Measurements from ENCODE around the gene LTBP3. TPM values are rescaled to one million over a fixed set of nuclear protein-coding genes. Genes with fewer than 3 reads are reported as not detected.
"Not testable (repeated sequence)": the region's sequence is repeated elsewhere in the genome, so short reads cannot be mapped to it uniquely, and the experiment has no call there.

The LTBP3 gene
- total and polyA plus RNA-seq, 2 donors (not counting 1 experiment from before 2014, with no cell fraction given): 37.3 to 40.4 TPM

DNA sequence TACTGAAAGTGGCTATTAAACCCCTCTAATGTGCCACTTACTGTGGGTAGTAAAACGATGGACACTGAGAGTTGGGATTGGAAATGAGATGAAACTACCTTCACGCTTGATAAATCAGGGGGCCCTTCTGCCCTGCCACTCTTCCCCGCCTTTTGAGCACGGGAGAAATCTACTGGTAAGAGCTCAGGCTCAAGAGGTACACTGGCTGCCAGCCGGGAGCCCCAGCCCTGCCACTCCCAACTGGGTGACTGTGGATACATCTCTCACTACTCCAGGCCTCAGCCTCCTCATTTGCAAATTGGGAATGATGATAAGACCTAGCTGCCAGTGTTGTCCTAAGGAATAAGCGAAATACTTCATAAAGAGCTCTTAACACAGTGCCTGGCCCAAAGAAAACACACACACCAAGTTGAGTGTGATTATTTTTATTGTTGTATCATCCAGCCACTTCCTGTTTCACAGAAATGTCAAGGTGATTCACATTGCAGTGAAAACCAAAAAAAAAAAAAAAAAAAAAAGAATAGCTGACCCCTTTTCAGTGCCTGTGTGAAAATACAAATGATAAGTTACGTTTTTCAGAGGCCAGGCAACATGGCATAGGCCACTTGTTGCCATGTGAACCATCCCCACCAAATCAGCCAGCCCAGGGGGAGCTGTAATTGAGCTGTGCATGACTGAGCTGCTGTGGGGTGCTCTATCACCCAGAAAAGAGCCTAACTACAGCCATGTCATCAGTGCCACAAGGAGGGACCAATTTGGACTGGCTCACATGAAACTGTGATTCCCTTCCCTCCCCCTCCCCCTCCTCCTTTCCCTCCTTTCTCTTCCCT is 7.7 kb upstream of the LTBP3 start:
- Histone ChIP-seq H3K4me1 (ENCODE audit: control insufficient read depth, extremely low read depth, insufficient read depth, low read length) (peaks cover 12% of the 10 kb centered on the region), H3K27me3 (ENCODE audit: control insufficient read depth, insufficient read depth, low read length) (no peaks in the 10 kb centered on the region), H4K20me1 (ENCODE audit: control insufficient read depth, extremely low read depth, insufficient read depth, low read length) (no peaks in the 10 kb centered on the region), H3K9ac (ENCODE audit: insufficient read depth, low read length) (no peak overlapping the region), H3K4me2 (ENCODE audit: extremely low read depth, insufficient read depth, low read length) (no peak overlapping the region), H3K27ac (ENCODE audit: insufficient read depth, low read length) (no peak overlapping the region), H3K36me3 (ENCODE audit: control insufficient read depth, insufficient read depth, low read length) (no peaks in the 10 kb centered on the region), H3K79me2 (ENCODE audit: control insufficient read depth, insufficient read depth, low read length) (peaks cover 17% of the 10 kb centered on the region), H2AFZ (ENCODE audit: low read length) (no peak overlapping the region), H3K9me3 (ENCODE audit: control insufficient read depth, insufficient read depth, low read depth, low read length) (no peaks in the 10 kb centered on the region), H3K4me3 (replicated peaks in 1 of 4; ENCODE audit: control extremely low read depth in 1 of 4, insufficient read depth in 1 of 4, low read depth in 3 of 4, low read length in 4 of 4) (no peak overlapping the region)
- DNase-seq (ENCODE audit: low read depth in 2 of 2): peak in 1 of 2 donors; percentile 70
- TF ChIP-seq CTCF (conservative IDR thresholded peaks at IDR 0.05 in 1 of 2, IDR thresholded peaks at IDR 0.05 in 1 of 2; ENCODE audit: low read depth in 1 of 2, low read length in 2 of 2) (no peak), EZH2 (IDR thresholded peaks at IDR 0.05; ENCODE audit: low read length, missing control alignments) (no peak)

- H3K4me2 ChIP-seq (ENCODE audit: extremely low read depth, insufficient read depth, low read length); H3K4me3 ChIP-seq (replicated peaks in 1 of 4; ENCODE audit: control extremely low read depth in 1 of 4, insufficient read depth in 1 of 4, low read depth in 3 of 4, low read length in 4 of 4); H2AFZ ChIP-seq (ENCODE audit: low read length); H3K9ac ChIP-seq (ENCODE audit: insufficient read depth, low read length); DNase-seq (ENCODE audit: low read depth in 2 of 2); H4K20me1 ChIP-seq (ENCODE audit: control insufficient read depth, extremely low read depth, insufficient read depth, low read length); H3K27ac ChIP-seq (ENCODE audit: insufficient read depth, low read length); H3K9me3 ChIP-seq (ENCODE audit: control insufficient read depth, insufficient read depth, low read depth, low read length); H3K36me3 ChIP-seq (ENCODE audit: control insufficient read depth, insufficient read depth, low read length); H3K27me3 ChIP-seq (ENCODE audit: control insufficient read depth, insufficient read depth, low read length): not testable (repeated sequence)
- Histone ChIP-seq H3K4me1 (ENCODE audit: control insufficient read depth, extremely low read depth, insufficient read depth, low read length) (peaks cover 19% of the 10 kb centered on the region), H3K79me2 (ENCODE audit: control insufficient read depth, insufficient read depth, low read length) (peaks cover 12% of the 10 kb centered on the region)
Measured at GRCh38 chr11:65564879-65565559, 6.9 kb upstream of the LTBP3 start.

DNA sequence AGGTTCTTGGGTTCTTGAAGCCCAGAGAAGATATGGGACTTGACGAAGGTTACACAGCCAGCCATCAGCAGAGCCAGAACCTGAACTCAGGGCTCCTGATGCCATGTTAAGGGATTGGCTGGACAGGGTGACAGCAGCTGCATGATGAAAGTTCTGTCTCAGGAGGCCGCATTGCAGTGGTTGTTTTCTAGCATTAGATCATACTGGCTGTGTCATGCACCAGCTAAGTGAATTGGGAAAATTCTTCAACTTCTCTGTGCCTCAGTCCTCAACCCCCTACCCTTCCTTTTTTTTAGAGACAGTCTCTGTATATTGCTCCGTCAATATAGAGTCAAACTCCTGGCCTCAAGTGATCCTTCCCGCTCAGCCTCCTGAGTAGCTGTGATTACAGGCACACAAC is 5.4 kb upstream of the LTBP3 start:
- no peak overlapping the region for H3K9ac ChIP-seq (ENCODE audit: insufficient read depth, low read length)
- peaks cover 6% of the 10 kb centered on the region for H3K79me2 ChIP-seq (ENCODE audit: control insufficient read depth, insufficient read depth, low read length)
- H3K4me1 ChIP-seq (ENCODE audit: control insufficient read depth, extremely low read depth, insufficient read depth, low read length): peaks cover 25% of the 10 kb centered on the region
- TF ChIP-seq EZH2 (IDR thresholded peaks at IDR 0.05; ENCODE audit: low read length, missing control alignments): no peak
- TF ChIP-seq CTCF (conservative IDR thresholded peaks at IDR 0.05 in 1 of 2, IDR thresholded peaks at IDR 0.05 in 1 of 2; ENCODE audit: low read depth in 1 of 2, low read length in 2 of 2): no peak
- no peak for DNase-seq (ENCODE audit: low read depth in 2 of 2)
- H3K27me3 ChIP-seq (ENCODE audit: control insufficient read depth, insufficient read depth, low read length): no peaks in the 10 kb centered on the region
- H3K9me3 ChIP-seq (ENCODE audit: control insufficient read depth, insufficient read depth, low read depth, low read length): no peaks in the 10 kb centered on the region
- no peak overlapping the region for H3K4me3 ChIP-seq (replicated peaks in 1 of 4; ENCODE audit: control extremely low read depth in 1 of 4, insufficient read depth in 1 of 4, low read depth in 3 of 4, low read length in 4 of 4)
- no peaks in the 10 kb centered on the region for H4K20me1 ChIP-seq (ENCODE audit: control insufficient read depth, extremely low read depth, insufficient read depth, low read length)
- no peaks in the 10 kb centered on the region for H3K36me3 ChIP-seq (ENCODE audit: control insufficient read depth, insufficient read depth, low read length)
- H3K4me2 ChIP-seq (ENCODE audit: extremely low read depth, insufficient read depth, low read length): no peak overlapping the region
- H3K27ac ChIP-seq (ENCODE audit: insufficient read depth, low read length): no peak overlapping the region
- no peak overlapping the region for H2AFZ ChIP-seq (ENCODE audit: low read length)
